ENCODE measurements around the gene BAZ2A. TPM values are rescaled to one million over a fixed set of nuclear protein-coding genes. Genes with fewer than 3 reads are reported as not detected.

The BAZ2A gene
- total RNA-seq, 1 donor = 57.9 TPM

DNA sequence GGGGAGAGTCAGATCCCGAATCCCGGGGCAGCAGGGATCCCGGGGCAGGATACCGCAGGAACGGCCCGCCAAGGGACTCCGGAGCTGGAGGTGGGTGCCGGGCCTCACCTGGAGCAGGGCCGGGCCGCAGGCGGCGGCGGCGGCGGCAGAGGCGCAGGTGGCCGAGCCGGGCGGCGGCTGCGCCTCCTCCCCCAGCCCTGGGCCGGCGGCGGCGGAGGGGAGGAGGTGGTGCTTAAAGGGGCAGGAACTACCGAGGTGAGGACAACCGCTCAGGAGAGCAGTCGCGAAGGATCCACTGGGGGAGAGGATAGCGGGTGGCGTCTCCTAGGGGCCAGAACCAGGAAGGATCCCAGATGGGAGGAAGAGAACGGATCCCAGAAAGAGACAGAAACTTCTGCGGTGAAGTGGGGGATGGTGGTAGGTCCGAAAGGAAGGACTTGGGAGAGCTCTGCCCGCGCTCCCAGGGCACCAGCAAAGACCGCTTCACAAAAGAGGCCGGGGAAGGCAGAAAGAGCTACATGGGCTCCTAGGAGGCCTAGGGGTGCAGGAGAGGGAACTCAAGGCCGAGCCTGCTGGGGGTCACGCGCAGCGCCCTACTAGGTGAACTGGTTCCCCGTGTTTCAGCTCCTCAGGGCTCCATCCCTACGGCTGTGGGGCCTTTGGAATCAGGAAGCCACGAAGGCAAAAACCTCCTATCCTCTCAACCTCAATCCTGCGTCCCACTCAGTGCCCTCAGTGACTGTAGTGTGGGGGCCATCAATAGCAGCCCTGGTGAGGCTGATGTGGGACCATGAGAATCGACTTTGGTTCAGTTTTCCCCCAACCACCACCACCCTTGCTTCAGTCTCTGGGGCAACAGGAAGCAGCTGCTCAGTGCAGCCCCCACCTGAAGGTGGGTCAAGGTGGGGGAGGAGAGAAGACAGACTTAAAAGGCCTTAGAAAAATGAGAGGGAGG is 5.0 kb upstream of the BAZ2A start:
- TF ChIP-seq, protein P1, sequence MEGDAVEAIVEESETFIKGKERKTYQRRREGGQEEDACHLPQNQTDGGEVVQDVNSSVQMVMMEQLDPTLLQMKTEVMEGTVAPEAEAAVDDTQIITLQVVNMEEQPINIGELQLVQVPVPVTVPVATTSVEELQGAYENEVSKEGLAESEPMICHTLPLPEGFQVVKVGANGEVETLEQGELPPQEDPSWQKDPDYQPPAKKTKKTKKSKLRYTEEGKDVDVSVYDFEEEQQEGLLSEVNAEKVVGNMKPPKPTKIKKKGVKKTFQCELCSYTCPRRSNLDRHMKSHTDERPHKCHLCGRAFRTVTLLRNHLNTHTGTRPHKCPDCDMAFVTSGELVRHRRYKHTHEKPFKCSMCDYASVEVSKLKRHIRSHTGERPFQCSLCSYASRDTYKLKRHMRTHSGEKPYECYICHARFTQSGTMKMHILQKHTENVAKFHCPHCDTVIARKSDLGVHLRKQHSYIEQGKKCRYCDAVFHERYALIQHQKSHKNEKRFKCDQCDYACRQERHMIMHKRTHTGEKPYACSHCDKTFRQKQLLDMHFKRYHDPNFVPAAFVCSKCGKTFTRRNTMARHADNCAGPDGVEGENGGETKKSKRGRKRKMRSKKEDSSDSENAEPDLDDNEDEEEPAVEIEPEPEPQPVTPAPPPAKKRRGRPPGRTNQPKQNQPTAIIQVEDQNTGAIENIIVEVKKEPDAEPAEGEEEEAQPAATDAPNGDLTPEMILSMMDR (IDR thresholded peaks at IDR 0.05; ENCODE audit: insufficient read depth, low read depth, low read length) = peak; percentile 68
- peak; percentile 91 for DNase-seq (ENCODE audit: low read depth)
- H3K4me3 ChIP-seq (ENCODE audit: low read depth, low read length) = peak overlapping the region; percentile 85

DNA sequence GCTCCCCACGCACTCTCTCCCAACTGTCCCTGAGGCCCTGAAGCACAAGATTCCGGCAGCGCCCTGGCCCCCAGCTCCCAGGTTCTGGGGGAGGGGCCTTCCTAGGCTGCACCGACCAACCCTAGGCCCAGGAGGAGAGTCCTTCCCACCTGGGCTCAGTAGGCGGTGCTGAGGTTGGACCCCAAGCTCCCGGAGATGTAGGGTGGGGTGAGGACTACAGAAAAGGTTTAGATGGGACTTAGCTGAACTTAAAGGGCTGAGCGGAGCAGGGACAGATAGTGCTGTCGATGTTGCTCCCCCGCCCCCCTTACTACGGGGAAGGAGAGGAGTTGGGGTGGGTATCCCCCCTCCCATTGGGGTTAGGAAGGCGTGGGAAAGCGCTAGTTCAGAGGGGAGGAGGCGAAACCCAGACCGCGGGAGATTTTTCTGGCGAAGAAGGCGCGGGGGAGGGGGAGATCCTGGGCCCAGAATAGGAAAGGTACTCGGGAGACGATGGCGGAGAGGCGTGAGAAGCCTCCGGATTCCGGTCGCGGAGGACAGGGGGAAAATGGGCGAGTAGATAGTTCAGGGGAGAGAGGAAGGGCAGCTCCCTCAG is 4.2 kb upstream of the BAZ2A start:
- TF ChIP-seq, protein P1 (IDR thresholded peaks at IDR 0.05; ENCODE audit: insufficient read depth, low read depth, low read length) = no peak
- DNase-seq (ENCODE audit: low read depth) = no peak
- H3K4me3 ChIP-seq (ENCODE audit: low read depth, low read length) = peak overlapping the region; percentile 85

DNA sequence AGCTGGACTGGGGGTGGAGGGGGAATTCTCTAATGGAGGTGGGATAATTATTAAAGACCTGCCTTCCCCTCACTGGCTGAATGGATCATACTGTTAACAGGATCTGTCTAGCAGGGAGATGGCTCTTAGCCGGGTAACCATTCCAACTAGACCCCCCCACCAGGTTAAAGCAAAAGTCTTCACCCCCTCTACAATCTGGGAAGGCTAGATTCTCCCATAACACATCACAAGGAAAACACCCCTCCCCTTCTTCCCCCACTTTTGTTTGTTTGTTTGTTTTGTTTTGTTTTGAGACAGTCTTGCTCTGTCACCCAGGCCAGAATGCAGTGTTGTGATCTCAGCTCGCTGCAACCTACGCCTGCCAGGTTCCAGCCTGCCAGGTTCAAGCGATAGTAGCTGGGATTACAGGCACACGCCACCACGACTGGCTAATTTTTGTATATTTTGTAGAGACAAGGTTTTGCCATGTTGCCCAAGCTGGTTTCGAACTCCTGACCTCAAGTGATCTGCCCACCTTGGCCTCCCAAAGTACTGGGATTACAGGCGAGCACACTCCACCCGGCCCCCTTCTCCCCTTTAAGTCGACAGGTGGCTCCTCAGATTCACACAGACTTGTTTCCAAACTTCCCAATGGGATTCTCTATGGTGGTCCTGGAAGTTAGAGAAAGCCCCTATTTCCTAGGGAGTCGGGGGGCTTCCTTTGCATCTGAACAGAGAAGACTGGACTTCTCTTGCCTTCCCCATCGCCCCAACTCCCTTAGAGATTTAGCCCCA is 3.5 kb upstream of the BAZ2A start:
- DNase-seq (ENCODE audit: low read depth) = no peak
- H3K4me3 ChIP-seq (ENCODE audit: low read depth, low read length) = peak overlapping the region; percentile 85
- TF ChIP-seq, protein P1 (IDR thresholded peaks at IDR 0.05; ENCODE audit: insufficient read depth, low read depth, low read length) = no peak

DNA sequence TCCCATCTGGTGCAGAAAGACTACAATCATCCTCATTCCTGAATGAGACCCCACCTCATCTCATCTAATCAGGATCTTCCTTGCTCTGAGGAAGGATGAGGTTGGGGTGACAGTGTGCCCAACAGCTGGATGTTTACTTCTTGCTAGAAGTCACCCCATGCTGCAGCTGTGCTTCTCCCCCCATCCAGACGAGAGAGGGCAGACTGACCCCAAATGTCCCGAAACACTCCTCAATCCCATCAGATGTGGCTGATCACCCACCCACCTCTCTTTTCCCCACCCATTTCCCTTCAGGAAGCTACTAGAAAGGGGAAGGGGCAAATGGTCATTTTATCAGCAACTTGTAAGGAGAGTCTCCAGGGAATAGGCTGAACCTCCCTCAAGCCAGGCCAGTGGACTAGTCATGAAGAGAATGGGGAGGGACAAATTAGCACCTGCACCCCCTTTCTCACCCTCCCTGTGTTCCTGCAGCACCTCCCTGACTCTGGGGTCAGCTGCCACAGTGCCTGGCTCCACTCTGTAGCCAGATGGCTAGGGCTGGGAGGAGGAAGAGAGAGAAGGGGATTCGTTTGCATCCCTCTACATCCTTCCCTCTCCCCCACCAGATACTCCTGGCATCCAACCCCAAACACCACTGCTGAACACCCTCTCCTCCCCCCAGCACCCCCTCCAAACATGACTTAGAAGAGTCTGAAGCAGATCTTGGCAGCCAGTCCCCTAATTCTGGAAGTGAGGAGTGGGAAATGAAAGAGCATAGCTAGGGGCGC is 2.8 kb upstream of the BAZ2A start:
- peak overlapping the region; percentile 29 for H3K4me3 ChIP-seq (ENCODE audit: low read depth, low read length)
- no peak for DNase-seq (ENCODE audit: low read depth)
- TF ChIP-seq, protein P1 (IDR thresholded peaks at IDR 0.05; ENCODE audit: insufficient read depth, low read depth, low read length) = no peak

DNA sequence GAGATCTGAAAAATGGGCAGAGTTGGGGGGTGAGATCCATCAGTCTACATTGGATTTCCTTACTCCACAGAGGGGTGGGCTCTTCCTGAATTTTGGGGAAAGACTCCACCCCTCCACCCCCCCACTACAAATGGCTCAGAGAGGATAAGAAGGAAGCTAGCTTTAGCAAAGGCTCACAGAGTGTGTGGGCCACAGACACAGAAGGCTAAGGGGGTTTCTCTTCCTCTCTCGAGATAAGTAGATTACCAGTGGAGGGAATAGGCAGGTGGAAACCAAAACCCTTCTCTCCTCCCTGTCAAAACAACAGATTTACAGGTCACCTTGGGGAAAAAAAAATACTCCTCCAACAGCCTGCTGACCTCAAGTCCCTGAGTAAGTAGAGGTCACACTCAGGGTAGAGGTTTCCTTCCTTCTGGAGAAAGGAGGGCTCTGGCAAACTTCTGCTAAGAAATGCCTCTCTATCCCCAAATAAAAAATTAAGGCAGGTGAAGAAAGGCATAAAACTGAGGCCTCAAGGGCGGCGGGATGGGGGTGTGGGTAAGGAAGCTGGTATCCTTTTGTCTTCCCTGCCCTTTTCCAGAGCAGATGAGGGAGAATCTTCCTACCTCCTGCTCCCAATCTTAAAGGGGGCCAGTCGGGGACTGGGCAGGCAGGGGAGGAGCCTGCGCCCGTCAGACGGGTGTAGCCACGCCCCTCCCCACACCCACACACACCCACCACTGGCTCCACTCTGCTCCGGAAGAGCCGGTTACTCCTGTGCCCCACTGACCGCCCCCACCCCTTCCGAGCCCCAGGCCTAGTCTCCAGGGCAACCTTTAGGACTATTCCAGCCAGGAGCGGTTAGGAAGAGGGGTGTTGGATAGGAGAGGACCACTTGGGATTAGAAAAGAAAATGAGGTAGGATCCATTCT is 1.9 kb upstream of the BAZ2A start:
- peak overlapping the region; percentile 29 for H3K4me3 ChIP-seq (ENCODE audit: low read depth, low read length)
- TF ChIP-seq, protein P1 (IDR thresholded peaks at IDR 0.05; ENCODE audit: insufficient read depth, low read depth, low read length) = no peak
- peak; percentile 54 for DNase-seq (ENCODE audit: low read depth)
